Measurements from ENCODE around the gene ATP13A2. TPM values are rescaled to one million over a fixed set of nuclear protein-coding genes. Genes with fewer than 3 reads are reported as not detected.

Gene ATP13A2
- polyA plus RNA-seq, 1 of the 3 experiments (the other 2 are of a cell fraction): 29.3 TPM

- TF ChIP-seq IRF3 (IDR thresholded peaks at IDR 0.05; ENCODE audit: low read depth, low read length) (no peak), GABPA (IDR thresholded peaks at IDR 0.05; ENCODE audit: low read depth) (no peak), SMC3 (IDR thresholded peaks at IDR 0.05; ENCODE audit: low read depth, low read length) (no peak), ZBTB33 (IDR thresholded peaks at IDR 0.05; ENCODE audit: borderline replicate concordance, low read depth) (0 out of 2 replicates have a peak, but pooled peaks have one; percentile 37), TCF12 (IDR thresholded peaks at IDR 0.05) (peak; percentile 90), MEF2A (IDR thresholded peaks at IDR 0.05; ENCODE audit: borderline replicate concordance, low read depth) (0 out of 2 replicates have a peak, but pooled peaks have one; percentile 24), RFX5 (IDR thresholded peaks at IDR 0.05; ENCODE audit: low read length) (no peak), REST (IDR thresholded peaks at IDR 0.05; ENCODE audit: low read depth, low read length) (peak; percentile 20; the same call in 1 of the 2 replicates), GATA2 (CRISPR knock-in tag; IDR thresholded peaks at IDR 0.05) (no peak), SIN3A (IDR thresholded peaks at IDR 0.05; ENCODE audit: borderline replicate concordance, low read depth, low read length) (no peak), CHD2 (IDR thresholded peaks at IDR 0.05; ENCODE audit: low read length, partially characterized antibody) (no peak), FOXJ3 (CRISPR knock-in tag; IDR thresholded peaks at IDR 0.05) (no peak)
These were observed 27.0 kb downstream of the ATP13A2 start (continued) for GRCh38 chr1:16984717-16985116.

- peaks cover 19% of the 10 kb centered on the region for H3F3A ChIP-seq (replicated peaks; ENCODE audit: insufficient read depth)
- H3K9me2 ChIP-seq: no peaks in the 10 kb centered on the region
- H3K9ac ChIP-seq: peak overlapping the region; percentile 5; the same call in 1 of the 2 replicates
- H3K36me3 ChIP-seq (replicated peaks in 1 of 2; ENCODE audit: control insufficient read depth in 1 of 2, insufficient read depth in 2 of 2, low read length in 1 of 2): peaks cover 3 to 8% of the 10 kb centered on the region in 2 experiments
- peaks cover 4% of the 10 kb centered on the region; the same call in 1 of the 2 replicates for H4K20me1 ChIP-seq (ENCODE audit: insufficient read depth)
- no peak for DNase-seq
- H3K4me1 ChIP-seq (ENCODE audit: control insufficient read depth in 1 of 2, insufficient read depth in 2 of 2, low read depth in 1 of 2, low read length in 1 of 2): peaks cover 23% of the 10 kb centered on the region in 2 experiments; a peak in 2 of 4 replicates
- H3K79me2 ChIP-seq (ENCODE audit: insufficient read depth): peaks cover 20% of the 10 kb centered on the region
- H3K9me3 ChIP-seq: no peaks in the 10 kb centered on the region
- H3K27me3 ChIP-seq (ENCODE audit: insufficient read depth): no peaks in the 10 kb centered on the region
- WGBS (ENCODE audit: low lambda C conversion rate): 84% methylated on average over 3 of the region's 4 CpGs
- H3K4me3 ChIP-seq (ENCODE audit: low read depth in 2 of 2, low read length in 1 of 2): no peak overlapping the region
- peak overlapping the region in 1 of 2 experiments; percentile 79; a peak in 1 of 4 replicates for H3K27ac ChIP-seq (ENCODE audit: low read depth in 2 of 2, low read length in 1 of 2)
- ChIA-PET POLR2A (no interaction called here), CTCF (interaction anchor here (1.3 to 2.2 kb wide), 3 partner anchors 16 to 63 kb away, joined by 3 to 12 read pairs (median 4); no protein-coding TSS in a partner anchor)
- H2AFZ ChIP-seq (ENCODE audit: low read depth): no peak overlapping the region
- H3K4me2 ChIP-seq: no peak overlapping the region
- TF ChIP-seq EP300 (IDR thresholded peaks at IDR 0.05; ENCODE audit: borderline replicate concordance in 1 of 2, low read depth in 1 of 2, low read length in 1 of 2) (no peak), SMC3 (IDR thresholded peaks at IDR 0.05; ENCODE audit: low read depth, low read length) (no peak), TCF12 (IDR thresholded peaks at IDR 0.05) (no peak), CTCF (IDR thresholded peaks at IDR 0.05) (no peak), USF1 (IDR thresholded peaks at IDR 0.05; ENCODE audit: borderline replicate concordance, low read depth) (no peak), GABPA (IDR thresholded peaks at IDR 0.05; ENCODE audit: low read depth) (no peak), USF2 (IDR thresholded peaks at IDR 0.05; ENCODE audit: borderline replicate concordance, low read depth, low read length) (no peak), EZH2phosphoT487 (IDR thresholded peaks at IDR 0.05; ENCODE audit: borderline replicate concordance, low read depth) (no peak), NFIC (IDR thresholded peaks at IDR 0.05; ENCODE audit: borderline replicate concordance) (no peak), RCOR1 (IDR thresholded peaks at IDR 0.05; ENCODE audit: low read length) (no peak)
These were observed 28.1 kb downstream of the ATP13A2 start for GRCh38 chr1:16983649-16984048.
